OCI-LY7 (cell line): Measurements from ENCODE around the gene TRIM33.

Experiments
- EZH2phosphoT487 ChIP-seq: fragments of 200-600 bp; sonication (generic); IDR thresholded peaks from 2 replicates; pipeline ENCODE4 v1.6.1; 2018; ENCODE audit warnings: low read depth, borderline replicate concordance, mild to moderate bottlenecking, mixed run types, antibody characterized with exemption, low read length, moderate library complexity, mixed read lengths
- TF ChIP-seq, protein P1 (sequence below): fragments of 200-600 bp; sonication (generic); conservative IDR thresholded peaks from 2 replicates; pipeline ENCODE4 v1.5.1; 2014; ENCODE audit warnings: mild to moderate bottlenecking, antibody characterized with exemption, low read length, moderate library complexity, mixed read lengths

DNA sequence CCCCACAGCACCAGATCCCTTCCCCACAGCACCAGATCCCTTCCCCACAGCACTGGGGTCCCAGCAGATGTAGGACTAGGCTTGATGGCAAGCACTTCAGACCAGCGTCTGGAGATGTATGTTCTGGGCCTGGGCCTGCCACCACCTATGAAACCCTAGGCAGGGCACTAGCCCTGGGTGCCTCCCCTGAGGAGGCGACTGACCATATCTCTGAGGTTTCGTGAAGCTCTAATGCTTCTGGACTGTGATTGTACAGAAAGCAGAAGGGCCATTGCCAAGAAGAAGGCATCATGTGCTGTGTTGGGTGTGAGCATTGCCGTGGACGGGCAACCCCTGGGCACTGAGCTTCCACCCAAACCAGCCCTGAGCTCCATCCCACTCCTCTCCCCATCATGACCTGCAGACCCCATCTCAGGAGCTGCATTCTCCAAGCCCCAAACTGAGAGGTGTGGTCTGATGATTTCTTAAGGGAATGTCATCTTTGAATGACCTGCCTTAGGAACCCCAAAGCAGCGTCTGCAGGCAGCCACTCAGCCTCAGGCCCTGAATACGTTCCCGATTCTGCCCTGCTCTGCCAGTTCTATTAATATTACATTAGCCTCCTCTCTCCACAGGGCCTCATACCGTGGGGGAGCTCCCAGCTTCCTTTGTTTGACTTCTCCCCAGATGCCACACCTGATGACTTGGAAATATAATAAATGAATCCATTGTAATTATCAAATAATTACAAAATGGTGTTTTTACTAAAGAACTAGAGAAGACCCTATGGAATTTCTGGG is 163.4 kb downstream of the TRIM33 start:
- TF ChIP-seq, protein P1, sequence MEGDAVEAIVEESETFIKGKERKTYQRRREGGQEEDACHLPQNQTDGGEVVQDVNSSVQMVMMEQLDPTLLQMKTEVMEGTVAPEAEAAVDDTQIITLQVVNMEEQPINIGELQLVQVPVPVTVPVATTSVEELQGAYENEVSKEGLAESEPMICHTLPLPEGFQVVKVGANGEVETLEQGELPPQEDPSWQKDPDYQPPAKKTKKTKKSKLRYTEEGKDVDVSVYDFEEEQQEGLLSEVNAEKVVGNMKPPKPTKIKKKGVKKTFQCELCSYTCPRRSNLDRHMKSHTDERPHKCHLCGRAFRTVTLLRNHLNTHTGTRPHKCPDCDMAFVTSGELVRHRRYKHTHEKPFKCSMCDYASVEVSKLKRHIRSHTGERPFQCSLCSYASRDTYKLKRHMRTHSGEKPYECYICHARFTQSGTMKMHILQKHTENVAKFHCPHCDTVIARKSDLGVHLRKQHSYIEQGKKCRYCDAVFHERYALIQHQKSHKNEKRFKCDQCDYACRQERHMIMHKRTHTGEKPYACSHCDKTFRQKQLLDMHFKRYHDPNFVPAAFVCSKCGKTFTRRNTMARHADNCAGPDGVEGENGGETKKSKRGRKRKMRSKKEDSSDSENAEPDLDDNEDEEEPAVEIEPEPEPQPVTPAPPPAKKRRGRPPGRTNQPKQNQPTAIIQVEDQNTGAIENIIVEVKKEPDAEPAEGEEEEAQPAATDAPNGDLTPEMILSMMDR, result no peak
- TF ChIP-seq EZH2phosphoT487, result no peak
